Hippocampal formation (tissue), 2 donors: Measurements from ENCODE around the gene YES1.
A peak's percentile ranks its signal among the peaks of the same experiment; 100 is the strongest.
"Not testable (repeated sequence)": the region's sequence is repeated elsewhere in the genome, so short reads cannot be mapped to it uniquely, and the experiment has no call there.

Experiments used
- DNase-seq, 2 donors: peaks; one replicate each; lab custom pipeline; 2025; lab: John Stamatoyannopoulos, UW

Gene YES1

GRCh38 chr18:730120-730519 is 81.9 kb downstream of the YES1 start:
- DNase-seq = not testable (repeated sequence)

- no peak for DNase-seq
These were observed 86.4 kb downstream of the YES1 start for GRCh38 chr18:725646-726045.

GRCh38 chr18:723541-724080 is 88.4 kb downstream of the YES1 start:
- no peak for DNase-seq

GRCh38 chr18:717003-717402 is 95.0 kb downstream of the YES1 start:
- DNase-seq = no peak

- DNase-seq = no peak
These were observed 96.4 kb downstream of the YES1 start for GRCh38 chr18:715626-716025.

GRCh38 chr18:713135-713490 is 98.9 kb downstream of the YES1 start:
- no peak for DNase-seq

GRCh38 chr18:712401-713134 is 99.5 kb downstream of the YES1 start, which contains the start of gene ENOSF1:
TSS of gene ENOSF1 (minus strand) at chr18:712630. CDS start at chr18:712587, 43 bp downstream.
- peak in 1 of 2 donors; percentile 65 for DNase-seq

- peak; percentile 63 to 78 for DNase-seq
These were observed 100.2 kb downstream of the YES1 start for GRCh38 chr18:711657-712400.

GRCh38 chr18:711310-711656 is 100.8 kb downstream of the YES1 start:
- no peak for DNase-seq

GRCh38 chr18:710418-711300 is 101.4 kb downstream of the YES1 start:
- no peak for DNase-seq

- no peak for DNase-seq
These were observed 102.3 kb downstream of the YES1 start for GRCh38 chr18:709771-710170.

- no peak for DNase-seq
These were observed 103.9 kb downstream of the YES1 start for GRCh38 chr18:708096-708495.

- DNase-seq = no peak
These were observed 105.6 kb downstream of the YES1 start for GRCh38 chr18:706405-706804.

GRCh38 chr18:703213-703967 is 108.7 kb downstream of the YES1 start:
- DNase-seq = no peak

- DNase-seq = no peak
These were observed 114.2 kb downstream of the YES1 start for GRCh38 chr18:697800-698199.

GRCh38 chr18:697012-697411 is 115.0 kb downstream of the YES1 start:
- no peak for DNase-seq

- no peak for DNase-seq
These were observed 118.4 kb downstream of the YES1 start for GRCh38 chr18:693466-694187.

GRCh38 chr18:692824-693223 is 119.2 kb downstream of the YES1 start:
- no peak for DNase-seq

- no peak for DNase-seq
These were observed 123.7 kb downstream of the YES1 start for GRCh38 chr18:688323-688722.

- DNase-seq = no peak
These were observed 125.5 kb downstream of the YES1 start for GRCh38 chr18:686339-687111.
